ENCODE measurements around the gene MSTN.

- TF ChIP-seq CTCF (IDR thresholded peaks at IDR 0.05) (no peak), POLR2A (IDR thresholded peaks at IDR 0.05) (no peak)
Measured at GRCh38 chr2:190097115-190097514, 34.6 kb upstream of the MSTN start.

Data from prostate gland (tissue), 2 donors.